ENCODE measurements around the gene ARMH3.

The ARMH3 gene

DNA sequence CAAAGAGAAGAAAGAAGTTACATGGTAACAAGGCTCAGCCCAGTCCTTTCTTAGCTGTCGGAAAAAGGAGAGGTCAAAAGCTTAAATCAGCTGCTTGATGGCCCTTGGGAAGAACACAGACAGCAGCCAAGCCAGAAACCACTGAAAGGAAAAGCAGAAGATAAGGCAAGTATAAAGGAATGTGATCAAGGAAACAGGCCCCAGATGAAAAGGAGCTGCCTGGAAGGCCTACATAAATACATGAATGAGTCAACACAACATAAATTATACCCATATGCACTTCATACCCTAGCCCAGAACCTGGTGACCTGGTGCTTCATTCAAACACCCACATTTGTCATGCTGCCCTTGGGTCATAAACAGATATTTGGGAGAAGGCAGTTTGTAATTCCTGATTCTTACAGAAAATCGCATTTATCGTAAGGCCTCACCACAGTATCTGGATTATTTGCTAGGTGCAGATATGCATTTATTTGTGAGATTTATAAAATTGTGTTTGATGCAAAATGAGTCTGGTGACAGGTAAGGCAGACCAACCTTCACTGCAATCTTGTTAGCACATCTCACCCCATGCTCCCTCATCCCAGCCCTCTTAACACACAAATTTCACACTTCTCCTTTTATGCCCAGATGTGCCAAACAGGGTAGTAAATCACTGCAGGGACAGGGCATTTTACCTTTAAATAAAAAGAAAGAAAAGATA, 117.5 kb downstream of the ARMH3 start:
- DNase-seq, result no peak

- DNase-seq, result no peak
Measured at GRCh38 chr10:101935431-101935830, 120.5 kb downstream of the ARMH3 start.

- DNase-seq, result no peak
Measured at GRCh38 chr10:101934686-101935305, 121.2 kb downstream of the ARMH3 start.

- DNase-seq, result no peak
Measured at GRCh38 chr10:101933976-101934375, 122.0 kb downstream of the ARMH3 start.

DNA sequence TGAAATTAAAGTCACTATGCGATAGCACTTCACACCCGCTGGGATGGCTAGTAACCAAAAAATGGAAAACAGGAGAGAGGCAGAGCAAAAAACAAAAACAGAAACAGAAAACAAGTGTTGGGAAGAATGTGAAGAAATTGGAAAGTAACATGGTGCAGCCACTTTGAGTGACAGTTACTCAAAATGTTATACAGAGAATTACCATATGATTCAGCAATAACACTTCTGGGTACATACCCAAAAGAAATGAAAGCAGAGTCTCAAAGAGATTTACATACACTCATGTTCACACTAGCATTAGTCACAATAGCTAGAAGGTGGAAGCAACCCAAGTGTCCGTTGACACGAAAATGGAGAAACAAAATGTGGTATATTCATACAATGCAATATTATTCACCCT, 123.8 kb downstream of the ARMH3 start:
- no peak for DNase-seq

DNA sequence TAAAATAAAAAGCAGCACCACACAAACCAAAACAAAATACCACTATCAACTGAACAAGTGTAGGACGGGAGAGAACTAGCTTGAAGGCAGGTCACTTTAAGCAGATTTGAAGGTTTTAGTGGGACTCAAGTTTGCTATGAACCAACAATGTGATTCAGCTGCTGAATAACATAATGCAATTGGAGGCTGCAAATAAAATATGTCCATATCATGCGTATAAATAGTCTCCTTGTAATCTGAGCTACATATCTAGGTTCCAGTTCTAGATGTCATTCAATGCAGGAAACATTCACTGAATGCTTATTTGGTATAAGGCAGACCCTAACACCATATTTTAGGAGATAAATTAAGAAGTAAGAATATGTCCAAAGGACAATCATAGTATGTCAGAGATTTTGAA, 130.9 kb downstream of the ARMH3 start:
- no peak for DNase-seq

DNA sequence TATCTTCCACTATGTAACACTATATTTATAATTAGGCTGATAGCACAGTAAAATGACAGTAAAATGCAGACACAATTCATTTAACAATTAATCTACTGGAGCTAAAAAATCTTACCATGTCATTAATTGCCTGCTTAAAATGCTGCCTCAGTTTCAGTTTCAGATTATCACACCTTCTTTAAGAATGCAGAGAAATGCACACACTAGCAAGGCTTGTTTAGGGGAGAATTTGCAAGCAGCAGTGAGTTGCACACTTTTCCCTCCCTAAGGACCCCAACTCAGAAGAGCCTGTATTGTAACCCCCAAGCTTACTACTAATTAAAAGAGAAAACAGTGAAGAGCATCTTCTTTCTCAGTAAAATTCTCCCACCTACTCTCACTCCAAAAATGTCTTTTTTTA, 132.7 kb downstream of the ARMH3 start:
- DNase-seq, result no peak

GRCh38 chr10:101922846-101923245, 133.1 kb downstream of the ARMH3 start:
- DNase-seq, result no peak

- no peak for DNase-seq
Measured at GRCh38 chr10:101920546-101920945, 135.4 kb downstream of the ARMH3 start.

DNA sequence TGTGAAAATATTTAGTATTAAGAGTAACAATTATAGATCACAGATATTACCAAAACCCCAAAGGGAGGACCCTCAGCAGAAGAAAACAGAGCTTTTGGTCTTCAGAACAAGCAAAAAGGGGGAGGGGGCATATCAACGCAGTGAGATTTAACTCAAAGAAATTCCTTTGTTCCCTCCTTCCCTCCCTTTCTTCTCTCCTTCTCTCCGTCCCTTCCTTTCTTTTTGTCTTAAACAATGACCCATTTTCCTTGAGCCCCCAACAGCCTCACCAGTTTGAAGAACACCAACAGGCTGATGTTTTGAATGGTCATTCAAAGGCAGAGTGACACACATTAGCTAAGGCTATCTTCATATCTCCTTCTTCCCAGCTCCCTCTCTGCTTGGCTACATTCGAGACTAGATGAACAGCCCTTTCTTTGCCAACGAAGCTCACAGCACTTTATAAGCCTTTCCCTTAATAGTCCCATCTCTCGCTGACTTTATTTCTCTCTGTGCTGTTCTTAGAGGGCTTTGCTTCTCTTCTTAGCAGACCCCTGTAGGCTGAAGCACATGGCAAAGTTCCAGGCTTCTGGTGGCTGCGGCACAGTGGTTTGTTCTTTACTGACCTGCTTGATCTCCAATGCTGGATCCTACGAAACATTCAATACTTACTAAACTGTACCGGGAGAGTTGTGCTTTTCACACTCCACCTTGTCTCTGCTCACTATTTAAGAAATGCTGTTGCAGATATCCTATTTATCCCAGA, 136.8 kb downstream of the ARMH3 start:
- DNase-seq, result no peak

DNA sequence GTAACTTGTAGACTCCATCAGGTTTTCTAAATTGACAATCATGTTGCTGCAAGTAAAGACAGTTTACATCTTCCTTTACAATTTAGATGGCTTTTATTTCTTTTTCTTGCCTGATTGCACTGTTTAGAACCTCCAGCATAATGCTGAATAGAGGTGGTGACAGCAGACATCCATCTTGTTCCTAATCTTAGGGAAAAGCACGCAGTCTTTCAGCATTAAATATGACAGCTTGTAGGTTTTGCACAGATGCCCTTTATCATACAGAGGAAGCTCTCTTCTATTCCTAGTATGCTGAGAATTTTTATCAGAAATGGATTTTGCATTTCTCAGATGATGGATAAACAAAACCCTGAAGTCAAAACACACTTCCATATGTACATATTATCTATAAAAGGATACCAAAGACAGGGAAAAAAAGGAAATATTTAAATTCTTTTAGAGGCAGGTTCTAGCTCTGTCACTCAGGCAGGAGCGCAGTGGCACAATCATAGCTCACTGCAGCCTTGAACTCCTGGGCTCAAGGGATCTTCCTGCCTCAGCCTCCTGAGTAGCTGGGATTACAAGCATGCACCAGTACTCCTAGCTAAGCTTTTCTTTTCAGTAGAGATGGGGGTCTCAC, 143.3 kb downstream of the ARMH3 start:
- no peak for DNase-seq

- no peak for DNase-seq
Measured at GRCh38 chr10:101906586-101907183, 149.3 kb downstream of the ARMH3 start.

GRCh38 chr10:101905251-101905650, 150.7 kb downstream of the ARMH3 start:
- no peak for DNase-seq

DNA sequence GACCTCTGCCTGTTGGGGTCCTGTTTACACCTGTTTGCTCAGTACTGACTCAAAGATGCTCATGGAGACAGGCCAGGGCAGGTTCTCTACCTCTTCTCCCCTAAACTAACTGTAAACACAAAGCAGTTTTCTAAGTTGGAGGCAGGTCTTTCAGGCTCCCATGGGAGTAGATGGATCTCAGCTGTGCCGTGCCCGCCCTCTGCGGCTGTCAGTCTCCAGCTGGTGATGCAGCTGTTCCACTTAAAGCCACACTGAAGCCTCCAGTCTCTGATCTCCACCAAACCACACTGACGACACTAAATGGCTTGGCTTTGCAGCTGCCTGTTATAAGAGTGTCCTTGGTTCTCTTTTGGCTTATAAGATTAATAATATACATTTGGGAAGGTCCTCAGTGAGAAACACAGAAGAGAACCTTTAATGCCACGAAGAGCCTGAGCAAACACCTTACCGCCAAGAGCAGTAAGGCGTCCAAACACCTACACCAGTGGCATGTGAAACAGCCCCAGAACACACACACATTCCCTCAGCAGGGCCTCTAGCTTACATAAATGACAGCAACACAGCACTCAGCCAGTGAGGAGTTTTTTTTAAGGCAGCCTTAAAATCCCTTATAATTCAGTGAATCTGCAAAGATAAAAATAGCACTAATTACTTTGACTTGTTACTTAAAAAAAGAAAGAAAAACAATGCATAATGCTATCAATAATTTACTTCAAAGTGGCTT, 152.0 kb downstream of the ARMH3 start:
- DNase-seq, result no peak

GRCh38 chr10:101902820-101903145, 153.2 kb downstream of the ARMH3 start:
- no peak for DNase-seq

- no peak for DNase-seq
Measured at GRCh38 chr10:101902032-101902819, 153.7 kb downstream of the ARMH3 start.

- no peak for DNase-seq
Measured at GRCh38 chr10:101901340-101901739, 154.6 kb downstream of the ARMH3 start.

DNA sequence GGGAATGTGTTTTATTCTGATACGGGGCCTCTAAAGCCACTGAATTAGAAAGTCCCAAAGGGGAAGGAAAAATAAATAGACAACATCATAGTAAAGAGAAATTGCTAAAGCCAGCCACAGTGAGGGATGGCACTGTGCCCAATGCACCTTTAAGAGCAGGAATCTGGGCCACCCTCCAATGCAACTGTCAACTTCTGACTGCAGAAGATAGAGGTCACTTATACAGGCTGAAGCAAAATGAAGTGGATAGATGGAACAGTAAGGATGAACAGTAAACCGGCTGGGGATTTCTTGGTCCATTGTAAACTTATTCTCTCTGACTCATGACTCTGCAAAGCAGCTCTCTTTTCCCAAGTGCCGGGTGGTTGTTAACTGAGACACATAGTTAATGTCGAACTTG, 158.3 kb downstream of the ARMH3 start:
- DNase-seq, result no peak

- no peak for DNase-seq
Measured at GRCh38 chr10:101896225-101896877, 159.6 kb downstream of the ARMH3 start.

DNA sequence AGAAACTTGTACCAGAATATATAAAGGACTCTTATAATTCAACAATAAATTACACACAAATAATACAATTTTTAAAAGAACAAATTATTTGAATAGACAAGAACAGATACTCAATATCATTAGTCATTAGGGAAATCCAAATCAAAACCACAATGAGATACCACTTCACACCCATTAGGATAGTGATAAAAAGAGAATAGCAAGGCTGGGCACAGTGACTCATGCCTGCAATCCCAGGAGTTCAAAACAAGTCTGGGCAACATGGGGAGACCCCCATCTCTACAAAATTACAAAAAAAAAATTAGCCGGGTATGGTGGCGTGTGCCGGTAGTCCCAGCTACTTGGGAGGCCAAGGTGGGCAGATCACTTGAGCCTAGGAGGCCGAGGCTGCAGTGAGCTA, 160.2 kb downstream of the ARMH3 start:
- DNase-seq, result no peak

GRCh38 chr10:101894742-101895141, 161.2 kb downstream of the ARMH3 start:
- no peak for DNase-seq
